ENCODE results near the gene CCNT2. TPM values are rescaled to one million over a fixed set of nuclear protein-coding genes. Genes with fewer than 3 reads are reported as not detected.

Gene CCNT2
- total and polyA plus RNA-seq, 4 donors: 6.0 to 33.0 (median 14.9) TPM

GRCh38 chr2:134883552-134884293 lies 34.9 kb upstream of the CCNT2 start:
- WGBS: 84% methylated on average over 3 of the region's 3 CpGs
- Histone ChIP-seq H3K9ac (ENCODE audit: low read depth in 1 of 2, low read length in 2 of 2) (no peak overlapping the region), H3K4me3 (ENCODE audit: low read depth in 1 of 3, low read length in 3 of 3) (no peak overlapping the region), H3K9me3 (ENCODE audit: control insufficient read depth in 4 of 4, low read length in 3 of 4) (no peaks in the 10 kb centered on the region), H3K4me1 (ENCODE audit: control insufficient read depth in 4 of 4, insufficient read depth in 4 of 4, low read length in 3 of 4) (no peaks in the 10 kb centered on the region), H3K27ac (ENCODE audit: low read depth in 1 of 2, low read length in 2 of 2) (no peak overlapping the region), H3K27me3 (ENCODE audit: control insufficient read depth in 4 of 4, insufficient read depth in 4 of 4, low read length in 3 of 4) (no peaks in the 10 kb centered on the region), H3K36me3 (ENCODE audit: control insufficient read depth in 4 of 4, insufficient read depth in 3 of 4, low read depth in 1 of 4, low read length in 3 of 4) (peaks cover 0 to 44% (median 28%) of the 10 kb centered on the region in 4 donors)
- TF ChIP-seq HNF4G (IDR thresholded peaks at IDR 0.05) (no peak), RXRA (IDR thresholded peaks at IDR 0.05) (no peak), FOXA2 (IDR thresholded peaks at IDR 0.05) (no peak), SP1 (IDR thresholded peaks at IDR 0.05) (no peak), NR2F2 (IDR thresholded peaks at IDR 0.05) (no peak), RAD21 (IDR thresholded peaks at IDR 0.05) (no peak), FOXA1 (IDR thresholded peaks at IDR 0.05) (no peak), JUND (IDR thresholded peaks at IDR 0.05) (no peak)
- TF ChIP-seq, protein P1, sequence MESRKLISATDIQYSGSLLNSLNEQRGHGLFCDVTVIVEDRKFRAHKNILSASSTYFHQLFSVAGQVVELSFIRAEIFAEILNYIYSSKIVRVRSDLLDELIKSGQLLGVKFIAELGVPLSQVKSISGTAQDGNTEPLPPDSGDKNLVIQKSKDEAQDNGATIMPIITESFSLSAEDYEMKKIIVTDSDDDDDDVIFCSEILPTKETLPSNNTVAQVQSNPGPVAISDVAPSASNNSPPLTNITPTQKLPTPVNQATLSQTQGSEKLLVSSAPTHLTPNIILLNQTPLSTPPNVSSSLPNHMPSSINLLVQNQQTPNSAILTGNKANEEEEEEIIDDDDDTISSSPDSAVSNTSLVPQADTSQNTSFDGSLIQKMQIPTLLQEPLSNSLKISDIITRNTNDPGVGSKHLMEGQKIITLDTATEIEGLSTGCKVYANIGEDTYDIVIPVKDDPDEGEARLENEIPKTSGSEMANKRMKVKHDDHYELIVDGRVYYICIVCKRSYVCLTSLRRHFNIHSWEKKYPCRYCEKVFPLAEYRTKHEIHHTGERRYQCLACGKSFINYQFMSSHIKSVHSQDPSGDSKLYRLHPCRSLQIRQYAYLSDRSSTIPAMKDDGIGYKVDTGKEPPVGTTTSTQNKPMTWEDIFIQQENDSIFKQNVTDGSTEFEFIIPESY (IDR thresholded peaks at IDR 0.05): no peak
- DNase-seq (ENCODE audit: low spot score): no peak

- no peak for TF ChIP-seq FOXA2 (IDR thresholded peaks at IDR 0.05)
- TF ChIP-seq NR2F2 (IDR thresholded peaks at IDR 0.05): no peak
- TF ChIP-seq YY1 (IDR thresholded peaks at IDR 0.05): no peak
- TF ChIP-seq, protein P2, sequence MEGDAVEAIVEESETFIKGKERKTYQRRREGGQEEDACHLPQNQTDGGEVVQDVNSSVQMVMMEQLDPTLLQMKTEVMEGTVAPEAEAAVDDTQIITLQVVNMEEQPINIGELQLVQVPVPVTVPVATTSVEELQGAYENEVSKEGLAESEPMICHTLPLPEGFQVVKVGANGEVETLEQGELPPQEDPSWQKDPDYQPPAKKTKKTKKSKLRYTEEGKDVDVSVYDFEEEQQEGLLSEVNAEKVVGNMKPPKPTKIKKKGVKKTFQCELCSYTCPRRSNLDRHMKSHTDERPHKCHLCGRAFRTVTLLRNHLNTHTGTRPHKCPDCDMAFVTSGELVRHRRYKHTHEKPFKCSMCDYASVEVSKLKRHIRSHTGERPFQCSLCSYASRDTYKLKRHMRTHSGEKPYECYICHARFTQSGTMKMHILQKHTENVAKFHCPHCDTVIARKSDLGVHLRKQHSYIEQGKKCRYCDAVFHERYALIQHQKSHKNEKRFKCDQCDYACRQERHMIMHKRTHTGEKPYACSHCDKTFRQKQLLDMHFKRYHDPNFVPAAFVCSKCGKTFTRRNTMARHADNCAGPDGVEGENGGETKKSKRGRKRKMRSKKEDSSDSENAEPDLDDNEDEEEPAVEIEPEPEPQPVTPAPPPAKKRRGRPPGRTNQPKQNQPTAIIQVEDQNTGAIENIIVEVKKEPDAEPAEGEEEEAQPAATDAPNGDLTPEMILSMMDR (IDR thresholded peaks at IDR 0.05; ENCODE audit: low read depth, low read length, missing input control): no peak
- no peak for TF ChIP-seq TAF1 (conservative IDR thresholded peaks at IDR 0.05)
- TF ChIP-seq EGR1 (IDR thresholded peaks at IDR 0.05; ENCODE audit: low read depth in 2 of 2): no peak
- TF ChIP-seq MAX (IDR thresholded peaks at IDR 0.05): no peak
- TF ChIP-seq RXRA (IDR thresholded peaks at IDR 0.05): no peak
- no peak for TF ChIP-seq SP1 (IDR thresholded peaks at IDR 0.05)
- no peak for DNase-seq (ENCODE audit: low spot score)
- Histone ChIP-seq H3K9ac (ENCODE audit: low read depth in 1 of 2, low read length in 2 of 2) (no peak overlapping the region), H3K4me3 (ENCODE audit: low read depth in 1 of 3, low read length in 3 of 3) (no peak overlapping the region), H3K36me3 (ENCODE audit: control insufficient read depth in 4 of 4, insufficient read depth in 3 of 4, low read depth in 1 of 4, low read length in 3 of 4) (peaks cover 0 to 40% (median 21%) of the 10 kb centered on the region in 4 donors), H3K27ac (ENCODE audit: low read depth in 1 of 2, low read length in 2 of 2) (no peak overlapping the region), H3K4me1 (ENCODE audit: control insufficient read depth in 4 of 4, insufficient read depth in 4 of 4, low read length in 3 of 4) (no peaks in the 10 kb centered on the region), H3K9me3 (ENCODE audit: control insufficient read depth in 4 of 4, low read length in 3 of 4) (no peaks in the 10 kb centered on the region), H3K27me3 (ENCODE audit: control insufficient read depth in 4 of 4, insufficient read depth in 4 of 4, low read length in 3 of 4) (no peaks in the 10 kb centered on the region)
Measured at GRCh38 chr2:134884435-134884834, 34.2 kb upstream of the CCNT2 start.

All from liver (tissue), 9 donors.